ELR (cell line): Measurements from ENCODE around the gene HSPG2.
"Not testable (repeated sequence)": the region's sequence is repeated elsewhere in the genome, so short reads cannot be mapped to it uniquely, and the experiment has no call there.

Experiments used
- DNase-seq: peaks from one replicate; pipeline ENCODE4 v3.0.0-alpha.2; 2015; ENCODE audit warnings: low read depth

The HSPG2 gene

DNA sequence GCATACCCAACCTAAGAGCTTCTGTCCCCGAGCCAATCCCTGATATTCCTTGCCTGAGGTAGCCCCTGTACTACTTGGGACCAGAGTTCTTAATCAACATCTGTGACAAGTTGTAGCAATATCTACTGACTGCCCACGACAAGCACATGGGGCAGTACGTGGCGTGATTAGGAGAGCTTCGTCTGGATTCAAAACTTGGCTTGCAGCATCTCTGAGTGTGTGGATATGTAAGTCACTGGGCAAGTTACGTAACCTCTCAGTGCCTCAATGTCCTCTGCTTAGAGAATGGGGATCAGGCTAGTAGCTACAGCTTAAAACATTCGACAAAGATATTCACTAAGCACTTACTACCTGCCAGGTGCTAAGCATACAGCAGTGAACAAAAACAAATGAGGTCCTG lies 5.0 kb downstream of the HSPG2 start:
- peak; percentile 54 for DNase-seq

DNA sequence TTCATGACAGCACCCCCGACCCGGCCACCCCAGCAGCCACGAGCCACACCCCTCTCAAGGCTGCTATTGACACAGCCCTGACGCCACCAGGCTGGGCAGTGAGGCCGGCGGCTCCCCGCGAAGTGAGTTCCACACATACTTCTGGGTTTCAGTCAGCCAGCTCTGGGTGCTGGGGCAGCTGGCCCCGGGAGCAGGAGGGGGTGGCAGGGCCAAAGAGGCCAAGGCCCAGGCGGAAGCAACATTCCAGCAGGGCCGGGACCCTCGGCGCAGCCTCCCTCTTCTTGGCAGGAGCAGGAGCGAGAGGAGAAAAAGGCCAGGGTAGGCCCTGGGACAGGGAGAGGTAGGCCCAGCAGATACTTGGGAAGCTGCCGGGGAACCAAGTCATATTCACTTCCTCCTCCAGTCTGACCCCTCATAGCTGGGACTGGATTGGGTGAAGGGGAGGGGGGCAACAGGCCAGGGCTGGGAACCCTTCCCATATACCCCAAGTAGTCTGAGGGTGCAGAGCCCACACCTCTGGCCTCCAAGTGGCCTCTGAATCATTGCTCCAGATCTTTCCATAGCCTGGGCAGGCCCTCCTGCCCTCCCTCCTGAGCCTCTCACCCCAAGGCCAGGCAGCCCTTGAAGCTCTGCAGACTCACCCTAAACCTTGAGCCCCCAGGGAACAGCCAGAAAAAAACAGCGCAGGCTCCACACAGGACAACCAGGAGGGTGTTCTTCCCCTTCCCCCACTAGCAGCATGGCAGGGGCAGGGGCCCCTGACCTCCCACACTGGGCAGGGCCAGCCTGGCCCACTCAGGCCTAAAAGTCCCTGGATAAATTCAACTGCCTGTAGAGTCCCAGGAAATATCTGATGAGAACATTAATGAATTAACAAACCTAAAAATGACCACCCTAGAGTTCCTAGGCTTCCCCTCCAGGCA lies 5.7 kb downstream of the HSPG2 start:
- DNase-seq = peak; percentile 91

DNA sequence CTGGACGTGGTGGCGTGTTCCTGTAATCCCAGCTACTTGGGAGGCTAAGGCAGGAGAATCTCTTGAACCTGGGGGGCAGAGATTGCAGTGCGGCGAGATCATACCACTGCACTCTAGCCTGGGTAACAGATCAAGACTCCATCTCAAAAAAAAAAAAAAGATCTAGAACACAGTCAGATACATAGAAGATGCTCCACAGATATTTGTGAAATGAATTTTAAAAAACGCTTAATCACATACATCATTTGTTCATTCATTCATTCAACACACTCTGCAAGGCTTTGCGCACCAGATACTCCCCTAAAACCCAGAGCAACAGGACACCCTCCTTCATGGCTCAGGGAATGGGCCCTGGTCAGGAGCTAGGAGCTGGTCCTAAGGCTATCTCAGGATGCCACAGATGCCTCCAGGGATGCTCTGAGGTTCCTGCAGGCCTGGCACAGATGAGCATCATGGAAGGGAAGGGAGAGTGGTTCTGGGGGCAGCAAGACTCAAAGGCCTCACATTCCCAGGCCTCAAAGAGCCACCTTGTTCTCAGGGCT lies 6.4 kb downstream of the HSPG2 start:
- DNase-seq = no peak

DNA sequence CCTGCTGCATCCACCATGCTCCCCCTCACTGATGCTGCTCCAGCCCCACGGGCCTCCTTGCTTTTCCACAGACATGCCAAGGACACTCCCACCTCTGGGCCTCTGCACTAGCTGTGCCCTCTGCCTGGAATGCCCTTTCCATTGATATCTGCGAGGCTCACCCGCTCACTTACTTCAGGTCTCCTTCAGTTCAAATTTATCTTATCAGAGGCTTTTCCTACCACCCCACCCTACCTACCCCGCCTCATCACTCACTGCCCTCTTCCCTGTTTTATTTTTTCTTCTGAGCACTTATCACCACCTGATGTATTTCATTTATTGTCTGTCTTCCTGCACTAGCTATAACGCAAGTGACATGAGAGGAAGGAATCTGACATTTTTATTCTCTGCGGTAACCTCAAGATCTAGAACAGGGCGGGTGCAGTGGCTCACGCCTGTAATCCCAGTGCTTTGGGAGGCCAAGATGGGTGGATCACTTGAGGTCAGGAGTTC lies 7.0 kb downstream of the HSPG2 start:
- DNase-seq = no peak

DNA sequence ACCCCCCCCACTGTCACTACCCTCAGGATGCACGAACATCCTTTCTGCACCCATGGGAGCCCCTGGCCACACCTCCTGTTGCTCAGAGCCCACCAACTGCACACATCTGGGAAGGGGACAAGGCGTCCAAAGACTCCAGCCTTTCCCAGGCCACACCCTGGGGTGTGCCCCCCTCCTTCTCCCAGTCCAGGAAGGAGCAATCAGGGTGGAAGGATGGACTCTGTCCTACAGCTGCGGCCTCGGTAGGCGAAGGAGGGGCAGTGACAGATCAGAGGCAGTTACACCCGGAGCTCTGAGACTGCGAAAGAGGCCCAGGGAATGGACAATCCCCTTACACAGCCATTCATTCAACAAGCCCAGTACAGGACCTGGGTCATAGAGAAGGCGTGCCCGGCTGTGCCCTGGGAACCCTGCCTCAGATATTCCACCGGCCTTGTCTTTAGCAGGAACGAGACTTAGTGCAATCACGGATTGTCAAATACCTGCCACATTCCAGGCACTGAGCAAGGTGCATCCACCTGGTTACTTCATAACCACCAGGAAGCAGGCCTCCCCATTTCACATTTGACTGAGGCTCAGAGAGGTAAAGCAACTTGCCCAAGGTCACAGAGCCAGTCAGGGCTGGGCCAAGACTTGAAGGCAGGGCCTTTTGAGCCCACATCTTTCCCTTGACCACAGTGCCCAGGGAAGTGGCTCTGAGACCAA lies 9.4 kb downstream of the HSPG2 start:
- no peak for DNase-seq

DNA sequence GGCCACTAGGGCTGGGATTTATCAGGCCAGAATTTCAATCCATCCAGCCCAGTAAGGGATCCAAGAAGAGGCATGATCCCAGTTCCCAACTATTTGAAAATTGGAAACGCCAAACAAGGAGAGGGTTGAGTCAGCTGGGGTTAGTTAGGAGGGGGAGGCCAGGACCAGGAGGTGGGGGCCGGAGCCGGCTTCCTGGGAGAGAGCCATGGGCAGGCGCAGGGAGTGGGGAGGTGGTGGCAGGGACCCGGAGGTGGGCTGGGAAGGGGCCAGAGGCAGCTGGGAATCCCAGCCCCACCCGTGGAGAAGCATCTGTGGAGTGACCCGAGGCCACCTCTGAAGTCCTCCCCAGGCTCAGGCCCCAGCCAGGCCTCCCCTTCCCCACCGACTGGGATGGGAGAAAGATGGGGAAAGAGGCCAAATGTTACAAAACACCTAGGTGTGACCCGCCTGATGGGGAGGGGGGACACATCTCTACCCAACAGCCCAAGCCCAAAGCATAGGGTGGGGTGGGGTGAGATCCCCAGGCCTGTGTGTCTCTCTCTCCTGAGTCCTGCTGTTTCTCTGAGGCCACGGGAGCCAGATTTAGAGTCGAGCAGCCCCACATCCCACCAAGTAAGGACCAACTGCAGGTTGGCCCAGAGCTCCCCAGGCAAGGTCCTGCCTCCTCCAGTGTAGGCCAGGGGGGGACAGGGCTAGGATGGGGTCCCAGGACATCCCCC lies 10.1 kb downstream of the HSPG2 start:
- DNase-seq = peak; percentile 38

DNA sequence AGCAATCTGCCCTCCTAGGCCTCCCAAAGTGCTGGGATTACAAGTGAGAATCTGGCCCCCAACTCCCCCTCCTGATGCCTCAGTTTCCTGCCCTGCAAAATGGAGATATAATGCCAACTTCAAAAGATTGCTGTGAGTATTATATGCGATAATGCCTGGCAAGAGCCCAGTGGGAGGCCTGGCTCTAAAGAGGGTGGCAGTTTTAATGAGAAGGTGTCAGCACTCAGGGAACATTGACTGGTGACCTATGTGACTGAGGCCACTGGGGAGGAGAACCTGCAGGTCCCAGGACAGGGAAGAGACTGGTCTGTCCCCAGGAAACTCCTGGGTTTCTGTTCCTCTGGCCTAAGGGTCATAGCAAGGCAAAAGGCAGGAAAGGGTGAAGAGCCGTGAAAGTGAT lies 11.0 kb downstream of the HSPG2 start:
- no peak for DNase-seq

DNA sequence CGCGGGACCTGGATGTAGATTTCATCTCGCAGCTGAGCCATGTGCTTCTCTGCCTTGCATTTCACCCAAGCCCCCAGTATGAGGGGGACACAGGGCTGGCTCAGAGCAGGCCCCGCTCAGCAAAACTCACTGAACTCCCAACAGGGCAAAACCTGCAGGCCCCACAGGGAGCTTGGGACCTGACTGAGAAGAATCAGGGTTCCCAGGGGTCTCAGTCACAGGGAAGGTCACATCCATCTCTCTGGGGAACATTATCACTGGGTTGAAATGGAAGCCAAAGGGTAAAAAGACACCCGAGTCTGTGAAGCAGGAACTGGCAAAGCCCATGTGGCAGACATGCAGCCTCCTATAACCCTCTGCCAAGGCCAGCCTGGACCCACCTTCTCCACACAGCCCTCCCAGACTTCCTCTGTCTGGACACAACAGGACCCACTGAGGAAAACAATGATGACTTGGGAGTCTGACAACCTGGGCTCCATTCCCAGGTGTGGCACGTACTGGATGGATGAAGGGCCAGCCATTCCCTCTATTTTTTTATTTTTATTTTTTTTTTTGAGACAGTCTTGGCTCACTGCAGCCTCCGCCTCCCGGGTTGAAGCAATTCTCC lies 11.7 kb downstream of the HSPG2 start:
- no peak for DNase-seq

DNA sequence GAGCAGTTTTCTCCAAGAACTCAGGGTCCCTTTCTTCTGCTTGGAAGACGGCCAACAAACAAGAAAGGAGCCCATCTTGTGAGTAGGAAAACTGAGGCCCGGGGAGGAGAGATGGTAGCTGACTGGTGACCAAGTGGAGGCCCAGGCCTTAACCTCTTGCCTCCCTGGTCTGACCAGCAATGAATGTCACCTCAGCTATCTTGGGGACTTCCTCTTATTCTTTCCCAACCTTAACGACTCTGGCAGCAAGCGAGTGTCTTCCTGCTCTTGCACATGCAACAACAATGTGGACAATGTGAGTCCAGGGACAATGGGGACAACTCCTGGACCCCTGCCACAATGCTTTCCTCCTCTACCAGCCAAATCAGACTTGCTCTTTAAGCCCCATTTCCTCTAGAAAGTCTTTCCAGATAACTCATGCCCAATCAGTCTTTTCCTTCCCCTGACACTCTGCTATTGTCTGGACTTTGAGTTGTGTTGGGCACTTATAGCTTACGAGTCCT lies 12.6 kb downstream of the HSPG2 start:
- DNase-seq = no peak

DNA sequence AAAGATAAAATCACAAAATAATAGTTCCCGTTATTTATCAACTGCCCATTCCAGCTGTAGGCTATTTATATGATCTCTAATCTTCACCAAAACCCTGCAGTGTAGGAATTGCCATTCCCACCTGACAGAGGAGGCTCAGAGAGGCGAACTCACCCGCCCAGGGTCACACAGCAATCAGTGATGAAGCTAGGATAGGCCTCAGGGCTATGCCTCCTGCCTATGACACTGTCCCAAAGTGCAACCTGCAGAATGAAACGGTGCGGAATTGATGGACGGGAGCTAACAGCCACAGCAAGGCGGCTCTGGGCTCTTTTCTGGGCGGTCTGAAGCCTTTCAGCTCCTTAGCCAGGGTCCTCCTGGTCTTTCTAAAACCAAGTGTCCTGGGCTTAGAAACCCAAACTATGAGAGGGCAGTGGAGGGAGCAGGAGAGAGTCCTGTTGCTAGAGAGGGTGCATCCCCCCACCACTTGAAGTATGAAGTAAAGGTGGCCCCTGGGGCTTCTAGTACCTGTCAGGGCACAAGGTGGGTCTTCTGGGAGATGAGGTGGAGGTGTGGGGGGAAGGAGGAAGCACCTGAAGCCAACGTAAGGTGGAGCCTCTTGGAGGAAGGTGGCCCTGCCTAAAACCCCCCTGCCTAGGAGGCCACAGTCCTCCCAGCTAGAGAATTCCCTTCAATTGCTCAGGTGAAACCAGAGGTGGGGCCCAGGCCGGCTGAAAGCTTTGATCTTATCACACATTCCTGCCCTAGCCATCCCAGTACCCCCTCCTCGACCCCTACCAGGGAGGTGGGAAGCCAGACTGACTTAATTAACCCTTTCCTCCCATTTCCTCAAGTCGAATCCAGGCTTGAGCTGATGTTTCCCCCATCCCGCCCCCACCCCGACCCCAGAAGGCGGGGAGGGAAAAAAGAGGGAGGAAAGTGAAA lies 14.8 kb downstream of the HSPG2 start:
- no peak for DNase-seq

DNA sequence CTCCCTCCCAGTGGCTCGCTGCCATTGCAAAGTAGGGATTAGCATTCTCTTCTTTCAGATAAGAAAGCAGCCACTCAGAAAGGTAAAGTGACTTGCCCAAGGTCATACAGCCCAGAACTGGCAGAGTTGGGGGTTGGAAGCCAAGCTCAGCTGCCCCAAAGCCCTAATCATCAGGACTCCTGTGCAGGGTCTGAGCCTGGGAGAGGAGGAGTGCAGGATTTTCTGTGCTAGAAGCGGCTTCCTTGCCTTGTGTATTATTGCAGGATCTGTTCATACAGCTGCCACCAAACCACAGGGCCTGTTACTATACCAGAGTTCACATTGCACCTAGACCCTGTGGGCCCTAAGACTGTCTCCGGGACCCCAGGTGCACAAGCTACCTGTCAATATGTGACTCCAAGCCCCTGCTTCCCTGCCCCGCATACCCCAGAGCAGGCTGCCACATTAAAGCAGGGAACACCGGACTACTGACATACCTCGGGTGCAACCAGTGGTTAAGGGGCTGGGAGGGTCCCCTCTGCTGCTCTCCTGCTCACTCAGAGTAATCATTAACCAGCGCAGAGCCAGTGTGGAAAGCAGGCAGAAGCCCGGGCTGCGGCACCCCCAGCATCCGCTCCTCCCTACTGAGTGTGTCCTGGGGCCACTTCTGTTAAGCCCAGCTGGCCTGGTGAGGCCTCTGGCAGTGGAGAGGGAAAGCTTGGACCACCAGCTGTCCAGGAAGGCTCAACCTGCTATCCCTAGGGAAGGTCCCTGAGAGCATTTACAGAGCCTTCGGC lies 15.8 kb downstream of the HSPG2 start:
- no peak for DNase-seq

DNA sequence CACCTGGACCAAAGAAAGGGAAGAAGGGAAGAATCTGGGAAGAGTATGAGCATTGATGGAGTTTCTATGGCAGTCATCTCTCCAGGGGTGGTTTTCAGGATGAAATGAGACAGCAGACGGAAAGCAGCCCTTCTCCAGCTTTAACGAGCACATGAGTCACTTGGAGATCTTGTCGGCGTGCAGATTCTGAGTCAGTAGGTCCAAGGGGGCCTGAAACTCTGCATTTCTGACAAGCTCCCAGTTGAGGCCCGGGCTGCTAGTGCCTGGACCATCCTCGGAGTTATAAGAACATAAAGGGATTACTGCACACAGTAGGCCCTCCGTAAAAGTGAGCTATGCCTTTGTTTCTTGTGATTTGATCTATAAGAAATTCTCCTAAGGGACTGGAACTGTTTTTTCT lies 17.6 kb downstream of the HSPG2 start:
- DNase-seq = peak; percentile 88

DNA sequence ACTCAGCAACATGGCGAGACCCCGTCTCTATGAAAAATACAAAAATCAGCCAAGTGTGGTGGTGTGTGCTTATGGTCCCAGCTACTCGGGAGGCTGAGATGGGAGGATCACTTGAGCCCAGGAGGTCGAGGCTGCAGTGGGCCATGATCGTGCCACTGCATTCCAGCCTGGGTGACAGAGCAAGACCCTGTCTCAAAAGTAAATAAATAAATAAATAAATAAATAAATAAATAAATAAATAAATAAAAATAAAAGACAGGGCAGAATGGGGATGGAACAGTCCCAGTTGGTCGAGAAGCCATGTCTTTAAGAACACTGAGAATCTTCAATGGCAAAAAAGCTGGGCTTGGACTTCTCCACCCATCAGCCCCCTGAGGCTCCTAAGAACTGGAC lies 19.9 kb downstream of the HSPG2 start:
- not testable (repeated sequence) for DNase-seq

DNA sequence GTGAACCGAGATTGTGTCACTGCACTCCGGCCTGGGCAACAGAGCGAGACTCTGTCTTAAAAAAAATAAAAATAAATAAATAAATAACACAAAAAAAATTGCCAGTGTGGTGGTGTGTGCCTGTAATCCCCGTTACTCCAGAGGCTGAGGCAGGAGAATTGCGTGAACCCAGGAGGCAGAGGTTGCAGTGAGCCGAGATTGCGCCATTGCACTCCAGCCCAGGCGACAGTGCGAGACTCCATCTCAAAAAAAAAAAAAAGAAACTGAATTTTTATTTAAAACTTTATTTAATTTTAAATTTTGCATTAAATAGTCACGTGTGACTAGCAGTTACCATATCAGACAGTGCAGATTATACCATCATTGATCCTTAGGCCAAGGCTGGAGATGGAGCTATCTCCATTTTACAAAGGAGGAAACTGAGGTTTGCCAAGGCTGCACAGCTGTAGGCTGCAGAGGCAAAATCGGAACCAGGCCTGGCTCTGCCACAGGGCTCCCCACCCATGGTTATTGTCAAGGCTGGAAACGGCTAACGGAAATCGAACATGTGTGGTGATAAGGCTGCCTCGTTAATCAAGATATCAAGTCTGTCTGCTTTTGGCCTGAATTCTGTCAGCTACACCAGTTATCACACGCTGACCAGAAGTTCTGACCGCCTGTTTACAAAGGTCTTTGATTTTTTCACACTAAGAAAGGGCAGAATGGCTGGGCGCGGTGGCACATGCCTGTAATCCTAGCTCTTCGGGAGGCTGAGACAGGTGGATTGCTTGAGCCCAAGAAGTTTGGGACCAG lies 20.5 kb downstream of the HSPG2 start:
- DNase-seq = no peak

DNA sequence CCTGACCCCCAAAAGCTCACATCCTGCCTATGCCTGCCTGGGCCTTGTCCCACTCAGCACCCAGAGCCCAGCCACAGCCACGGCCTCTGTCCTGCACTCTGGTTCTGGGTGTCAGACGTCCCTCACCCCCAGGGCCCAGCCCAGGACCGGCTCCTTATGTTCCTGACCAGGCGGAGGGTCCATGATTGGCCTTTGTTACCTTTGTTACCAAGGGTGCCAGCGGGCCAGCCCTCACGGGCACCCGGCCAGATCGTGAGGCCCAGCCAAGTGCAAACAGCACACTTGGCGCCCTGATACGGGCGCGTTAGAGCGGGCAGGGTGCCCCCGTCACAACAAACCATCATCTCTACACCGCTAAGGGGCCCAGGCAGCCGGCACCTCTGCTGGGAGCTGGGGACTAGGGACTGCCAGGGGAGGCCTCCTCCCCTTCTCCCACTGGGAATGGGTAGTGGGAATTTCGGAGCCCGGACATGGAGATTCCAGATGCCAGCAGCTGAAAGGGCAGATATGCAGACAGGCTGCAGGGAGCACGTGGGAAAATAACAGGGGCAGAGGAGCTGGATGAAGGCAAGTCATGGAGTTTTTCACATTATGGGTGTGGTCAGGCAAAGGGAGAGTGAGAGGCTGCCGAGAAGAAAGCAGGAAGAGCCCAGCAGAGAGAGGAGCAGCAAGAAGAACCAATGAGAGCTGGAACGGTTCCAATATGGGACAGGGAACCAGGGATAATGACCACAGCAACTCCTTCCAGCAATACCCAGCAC lies 22.1 kb downstream of the HSPG2 start:
- no peak for DNase-seq

DNA sequence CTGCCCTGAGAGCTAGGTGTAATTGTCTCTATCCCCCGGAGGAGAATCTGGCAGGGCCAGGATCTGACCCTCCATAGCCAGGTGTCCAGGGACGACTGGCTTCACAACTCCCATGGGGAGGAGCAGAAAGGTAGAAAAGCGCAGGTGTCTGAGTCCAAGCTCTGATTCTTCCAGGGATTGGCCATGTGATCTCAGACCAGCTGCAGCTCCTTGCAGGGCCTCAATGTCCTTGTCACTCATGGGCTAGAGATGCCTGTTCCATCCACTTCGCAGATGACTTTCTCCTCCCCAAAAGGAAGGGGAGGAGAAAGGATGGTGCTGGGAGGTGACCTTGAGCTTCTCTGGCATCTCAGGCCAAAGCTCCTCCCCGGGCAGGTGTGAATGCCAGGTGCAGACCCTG lies 22.7 kb downstream of the HSPG2 start:
- no peak for DNase-seq

DNA sequence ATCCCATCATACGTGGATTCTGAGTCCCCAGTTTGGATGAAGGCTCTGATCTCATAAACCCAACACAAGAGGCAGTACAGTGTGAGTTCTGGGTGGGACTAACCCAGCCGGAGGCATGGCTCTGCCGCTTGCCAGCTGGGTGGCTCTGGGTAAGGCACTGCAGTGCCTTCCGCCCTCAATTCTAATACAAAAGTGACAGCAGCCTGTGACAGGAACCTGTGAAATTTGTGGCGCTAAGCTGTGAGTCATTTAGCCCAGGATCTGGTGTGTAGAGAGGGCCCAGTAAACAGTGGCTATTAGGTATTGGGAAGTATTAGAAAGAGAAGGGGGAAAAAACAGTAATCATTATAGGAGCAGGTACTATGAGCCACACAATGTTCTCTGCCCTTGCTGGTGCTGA lies 23.3 kb downstream of the HSPG2 start:
- no peak for DNase-seq

DNA sequence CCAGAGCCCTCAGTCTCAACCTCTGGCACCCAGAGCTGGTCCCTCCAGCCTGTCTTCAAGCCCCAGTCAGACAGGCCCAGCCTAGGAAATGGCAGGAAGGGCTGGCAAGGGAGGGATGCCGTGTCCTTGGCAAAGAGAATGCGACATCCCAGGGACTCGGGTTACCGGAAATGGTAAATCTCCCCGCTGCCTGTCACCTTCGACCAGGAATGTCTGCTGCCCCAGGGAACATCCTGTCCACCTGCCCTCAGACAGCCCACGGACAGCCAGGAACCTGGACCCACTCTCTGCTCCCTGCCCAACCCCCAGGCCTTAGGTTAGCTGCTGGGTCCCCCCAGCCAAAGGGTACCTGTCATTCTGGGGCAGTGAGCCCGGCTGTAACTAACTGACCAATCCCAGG lies 23.9 kb downstream of the HSPG2 start:
- DNase-seq = no peak
